ENCODE measurements around the gene HSPE1. TPM values are rescaled to one million over a fixed set of nuclear protein-coding genes. Genes with fewer than 3 reads are reported as not detected.

The HSPE1 gene
- total RNA-seq, 1 experiment from 2014 or later: 291 TPM

DNA sequence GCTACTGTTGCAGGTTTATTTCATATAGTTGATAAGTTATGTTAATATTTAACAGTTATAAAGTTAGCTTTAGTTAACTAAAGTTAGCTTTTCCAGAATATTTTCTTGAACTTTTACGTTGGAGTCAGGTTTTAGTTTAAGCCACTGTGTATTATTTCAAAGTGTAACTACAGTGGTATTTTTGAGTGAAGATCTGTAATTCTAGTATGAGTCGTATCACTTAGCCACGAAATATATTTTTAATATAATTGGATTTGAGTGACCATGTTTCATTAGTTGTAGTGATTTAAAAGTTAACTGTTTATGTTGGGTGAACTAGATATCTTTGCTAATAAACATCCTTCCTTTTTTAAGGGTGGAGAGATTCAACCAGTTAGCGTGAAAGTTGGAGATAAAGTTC is 2.5 kb downstream of the HSPE1 start:
- H2AFZ ChIP-seq (ENCODE audit: low read depth, low read length, poor library complexity, severe bottlenecking): no peak overlapping the region
- intact Hi-C loops (cut with micrococcal nuclease): loop anchor here (10.0 kb wide), 1 partner anchor 202 kb away; the partner anchor contains the start of gene MARS2
- BruUV-seq (replicated peaks): no TSS peak

DNA sequence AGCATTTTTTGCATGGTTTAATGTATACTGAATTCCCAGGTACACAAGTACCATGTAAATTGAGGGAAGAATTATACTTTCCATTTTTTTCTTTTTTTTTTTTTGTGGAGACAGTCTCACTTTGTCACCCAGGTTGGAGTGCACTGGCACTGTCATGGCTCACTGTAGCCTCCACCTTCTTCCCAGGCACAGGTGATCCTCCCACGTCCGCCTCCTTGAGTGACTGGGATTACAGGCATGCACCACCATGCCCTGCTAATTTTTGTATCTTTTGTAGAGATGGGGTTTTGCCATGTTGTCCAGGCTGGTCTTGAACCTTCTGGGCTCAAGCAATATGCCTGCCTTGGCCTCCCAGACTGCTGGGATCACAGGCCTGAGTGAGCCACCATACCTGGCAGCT is 3.8 kb downstream of the HSPE1 start:
- no peak overlapping the region for H3K4me2 ChIP-seq (ENCODE audit: low read length)
- ATAC-seq: no peak
- H3K9ac ChIP-seq (ENCODE audit: low read length): no peak overlapping the region
- intact Hi-C loops (cut with micrococcal nuclease): loop anchor here (10.0 kb wide), 1 partner anchor 201 kb away; the partner anchor contains the start of gene MARS2
- H3K4me1 ChIP-seq (ENCODE audit: control insufficient read depth in 1 of 2, insufficient read depth in 2 of 2, low read length in 2 of 2): peaks cover 0 to 12% of the 10 kb centered on the region in 2 experiments; a peak in 2 of 4 replicates
- ChIA-PET CTCF (no interaction called here), RAD21 (ENCODE audit: low non-redundant PET in 1 of 2, low total read pairs in 2 of 2, uncharacterized antibody in 2 of 2, unreplicated experiment in 2 of 2) (no interaction called here), POLR2A (interaction anchor here (0.8 to 2.1 kb wide), 3 partner anchors 9 to 12 kb away, joined by 4 to 8 read pairs (median 6); partner anchors contain the start of gene MOB4)
- no peaks in the 10 kb centered on the region for H3K9me3 ChIP-seq (ENCODE audit: control insufficient read depth in 1 of 2, insufficient read depth in 1 of 2, low read depth in 1 of 2, low read length in 2 of 2)
- no TSS peak for BruUV-seq (replicated peaks)
- no peaks in the 10 kb centered on the region for H3K27me3 ChIP-seq (ENCODE audit: insufficient read depth, low read length)
- H4K20me1 ChIP-seq (ENCODE audit: insufficient read depth): peaks cover 22% of the 10 kb centered on the region; the same call in 1 of the 2 replicates
- no peak overlapping the region for H2AFZ ChIP-seq (ENCODE audit: low read depth, low read length, poor library complexity, severe bottlenecking)
- H3K79me2 ChIP-seq (ENCODE audit: insufficient read depth, low read length): peaks cover 53% of the 10 kb centered on the region
- H3K36me3 ChIP-seq (ENCODE audit: control insufficient read depth in 1 of 2, insufficient read depth in 2 of 2, low read length in 2 of 2): peaks cover 11 to 46% of the 10 kb centered on the region in 2 experiments; a peak in 2 of 4 replicates
- H3K9me2 ChIP-seq (ENCODE audit: insufficient read depth): no peaks in the 10 kb centered on the region
- DNase-seq (ENCODE audit: low read depth, low spot score): no peak
- H3K4me3 ChIP-seq (replicated peaks in 1 of 2; ENCODE audit: low read depth in 1 of 2, low read length in 2 of 2): no peak overlapping the region
- no peak overlapping the region for H3K27ac ChIP-seq (ENCODE audit: low read depth, low read length)
- TF ChIP-seq, protein P1, sequence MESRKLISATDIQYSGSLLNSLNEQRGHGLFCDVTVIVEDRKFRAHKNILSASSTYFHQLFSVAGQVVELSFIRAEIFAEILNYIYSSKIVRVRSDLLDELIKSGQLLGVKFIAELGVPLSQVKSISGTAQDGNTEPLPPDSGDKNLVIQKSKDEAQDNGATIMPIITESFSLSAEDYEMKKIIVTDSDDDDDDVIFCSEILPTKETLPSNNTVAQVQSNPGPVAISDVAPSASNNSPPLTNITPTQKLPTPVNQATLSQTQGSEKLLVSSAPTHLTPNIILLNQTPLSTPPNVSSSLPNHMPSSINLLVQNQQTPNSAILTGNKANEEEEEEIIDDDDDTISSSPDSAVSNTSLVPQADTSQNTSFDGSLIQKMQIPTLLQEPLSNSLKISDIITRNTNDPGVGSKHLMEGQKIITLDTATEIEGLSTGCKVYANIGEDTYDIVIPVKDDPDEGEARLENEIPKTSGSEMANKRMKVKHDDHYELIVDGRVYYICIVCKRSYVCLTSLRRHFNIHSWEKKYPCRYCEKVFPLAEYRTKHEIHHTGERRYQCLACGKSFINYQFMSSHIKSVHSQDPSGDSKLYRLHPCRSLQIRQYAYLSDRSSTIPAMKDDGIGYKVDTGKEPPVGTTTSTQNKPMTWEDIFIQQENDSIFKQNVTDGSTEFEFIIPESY (IDR thresholded peaks at IDR 0.05; ENCODE audit: extremely low read depth, insufficient replicate concordance, low read length): no peak
- no peak for TF ChIP-seq CEBPB (IDR thresholded peaks at IDR 0.05; ENCODE audit: low read depth)
- TF ChIP-seq EGR1 (IDR thresholded peaks at IDR 0.05; ENCODE audit: low read depth): no peak
- TF ChIP-seq FOSL1 (IDR thresholded peaks at IDR 0.05; ENCODE audit: low read depth): no peak
- TF ChIP-seq, protein P2, sequence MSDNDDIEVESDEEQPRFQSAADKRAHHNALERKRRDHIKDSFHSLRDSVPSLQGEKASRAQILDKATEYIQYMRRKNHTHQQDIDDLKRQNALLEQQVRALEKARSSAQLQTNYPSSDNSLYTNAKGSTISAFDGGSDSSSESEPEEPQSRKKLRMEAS (IDR thresholded peaks at IDR 0.05): no peak
- TF ChIP-seq, protein P3, sequence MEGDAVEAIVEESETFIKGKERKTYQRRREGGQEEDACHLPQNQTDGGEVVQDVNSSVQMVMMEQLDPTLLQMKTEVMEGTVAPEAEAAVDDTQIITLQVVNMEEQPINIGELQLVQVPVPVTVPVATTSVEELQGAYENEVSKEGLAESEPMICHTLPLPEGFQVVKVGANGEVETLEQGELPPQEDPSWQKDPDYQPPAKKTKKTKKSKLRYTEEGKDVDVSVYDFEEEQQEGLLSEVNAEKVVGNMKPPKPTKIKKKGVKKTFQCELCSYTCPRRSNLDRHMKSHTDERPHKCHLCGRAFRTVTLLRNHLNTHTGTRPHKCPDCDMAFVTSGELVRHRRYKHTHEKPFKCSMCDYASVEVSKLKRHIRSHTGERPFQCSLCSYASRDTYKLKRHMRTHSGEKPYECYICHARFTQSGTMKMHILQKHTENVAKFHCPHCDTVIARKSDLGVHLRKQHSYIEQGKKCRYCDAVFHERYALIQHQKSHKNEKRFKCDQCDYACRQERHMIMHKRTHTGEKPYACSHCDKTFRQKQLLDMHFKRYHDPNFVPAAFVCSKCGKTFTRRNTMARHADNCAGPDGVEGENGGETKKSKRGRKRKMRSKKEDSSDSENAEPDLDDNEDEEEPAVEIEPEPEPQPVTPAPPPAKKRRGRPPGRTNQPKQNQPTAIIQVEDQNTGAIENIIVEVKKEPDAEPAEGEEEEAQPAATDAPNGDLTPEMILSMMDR (IDR thresholded peaks at IDR 0.05 in 2 of 3, conservative IDR thresholded peaks at IDR 0.05 in 1 of 3; ENCODE audit: borderline replicate concordance in 1 of 3, insufficient read depth in 1 of 3, low read depth in 2 of 3, low read length in 2 of 3): no peak
- no peak for TF ChIP-seq TCF7L2 (IDR thresholded peaks at IDR 0.05; ENCODE audit: borderline replicate concordance, extremely low read depth, insufficient read depth, insufficient read length)
- TF ChIP-seq SP1 (IDR thresholded peaks at IDR 0.05; ENCODE audit: low read depth): no peak

More for the DNA sequence above, 2.5 kb downstream of the HSPE1 start:
- TF ChIP-seq, protein P3 (IDR thresholded peaks at IDR 0.05 in 2 of 3, conservative IDR thresholded peaks at IDR 0.05 in 1 of 3; ENCODE audit: borderline replicate concordance in 1 of 3, insufficient read depth in 1 of 3, low read depth in 2 of 3, low read length in 2 of 3): no peak
- TF ChIP-seq SIN3A (IDR thresholded peaks at IDR 0.05; ENCODE audit: low read depth) (no peak), YY1 (IDR thresholded peaks at IDR 0.05; ENCODE audit: extremely low read depth, insufficient replicate concordance, low read depth, low read length) (no peak), ELF1 (IDR thresholded peaks at IDR 0.05; ENCODE audit: borderline replicate concordance, low read depth) (no peak), RAD21 (IDR thresholded peaks at IDR 0.05; ENCODE audit: low read depth) (no peak), ZFX (IDR thresholded peaks at IDR 0.05) (no peak)
- Histone ChIP-seq H3K27ac (ENCODE audit: low read depth, low read length) (no peak overlapping the region), H3K36me3 (ENCODE audit: control insufficient read depth in 1 of 2, insufficient read depth in 2 of 2, low read length in 2 of 2) (peaks cover 21 to 58% of the 10 kb centered on the region in 2 experiments; a peak in 3 of 4 replicates), H3K9ac (ENCODE audit: low read length) (no peak overlapping the region), H3K4me2 (ENCODE audit: low read length) (no peak overlapping the region), H3K9me3 (ENCODE audit: control insufficient read depth in 1 of 2, insufficient read depth in 1 of 2, low read depth in 1 of 2, low read length in 2 of 2) (no peaks in the 10 kb centered on the region), H4K20me1 (ENCODE audit: insufficient read depth) (peaks cover 28% of the 10 kb centered on the region; the same call in 1 of the 2 replicates), H3K27me3 (ENCODE audit: insufficient read depth, low read length) (no peaks in the 10 kb centered on the region), H3K4me1 (ENCODE audit: control insufficient read depth in 1 of 2, insufficient read depth in 2 of 2, low read length in 2 of 2) (peaks cover 3 to 18% of the 10 kb centered on the region in 2 experiments; a peak in 3 of 4 replicates), H3K79me2 (ENCODE audit: insufficient read depth, low read length) (peaks cover 66% of the 10 kb centered on the region), H3K4me3 (replicated peaks in 1 of 2; ENCODE audit: low read depth in 1 of 2, low read length in 2 of 2) (no peak overlapping the region), H3K9me2 (ENCODE audit: insufficient read depth) (no peaks in the 10 kb centered on the region)
- POLR2A ChIA-PET: interaction anchor here (2.1 kb wide), 1 partner anchor 10 kb away, joined by 8 read pairs; no protein-coding TSS in a partner anchor
- DNase-seq (ENCODE audit: low read depth, low spot score): no peak
- RAD21 ChIA-PET (ENCODE audit: low non-redundant PET in 1 of 2, low total read pairs in 2 of 2, uncharacterized antibody in 2 of 2, unreplicated experiment in 2 of 2): no interaction called here
- ATAC-seq: no peak
- CTCF ChIA-PET: no interaction called here
